Stimulated activated CD8-positive, alpha-beta memory T cell treated with anti-CD3 and anti-CD28 coated beads, Interleukin-15, amount 100 ng/mL, for 48 hours (primary cell): Measurements from ENCODE around the gene MEGF11.

Source experiments
- DNase-seq, 2 donors: peaks; one replicate each; pipeline ENCODE4 v3.0.0-alpha.2; 2020; ENCODE audit warnings: low read depth in 2 of 2

MEGF11 gene

GRCh38 chr15:66219339-66219738 lies 34.2 kb downstream of the MEGF11 start:
- no peak for DNase-seq

- DNase-seq = no peak
Observed at GRCh38 chr15:66216806-66217205, 36.7 kb downstream of the MEGF11 start.

GRCh38 chr15:66215811-66216210 lies 37.7 kb downstream of the MEGF11 start:
- DNase-seq = no peak

- no peak for DNase-seq
Observed at GRCh38 chr15:66214246-66214645, 39.3 kb downstream of the MEGF11 start.

- no peak for DNase-seq
Observed at GRCh38 chr15:66212563-66212921, 41.0 kb downstream of the MEGF11 start.

- no peak for DNase-seq
Observed at GRCh38 chr15:66211670-66212562, 41.6 kb downstream of the MEGF11 start.

GRCh38 chr15:66210684-66211083 lies 42.9 kb downstream of the MEGF11 start:
- no peak for DNase-seq

- DNase-seq = no peak
Observed at GRCh38 chr15:66198757-66199156, 54.8 kb downstream of the MEGF11 start.

- DNase-seq = no peak
Observed at GRCh38 chr15:66196602-66197001, 56.9 kb downstream of the MEGF11 start.

- no peak for DNase-seq
Observed at GRCh38 chr15:66195621-66196230, 57.8 kb downstream of the MEGF11 start.

- DNase-seq = no peak
Observed at GRCh38 chr15:66193066-66193465, 60.5 kb downstream of the MEGF11 start.

- DNase-seq = no peak
Observed at GRCh38 chr15:66190746-66191145, 62.8 kb downstream of the MEGF11 start.

- DNase-seq = no peak
Observed at GRCh38 chr15:66189291-66189690, 64.3 kb downstream of the MEGF11 start.

- DNase-seq = no peak
Observed at GRCh38 chr15:66188464-66188863, 65.1 kb downstream of the MEGF11 start.

- DNase-seq = no peak
Observed at GRCh38 chr15:66187271-66187670, 66.3 kb downstream of the MEGF11 start.

- no peak for DNase-seq
Observed at GRCh38 chr15:66186049-66186825, 67.3 kb downstream of the MEGF11 start.

- DNase-seq = no peak
Observed at GRCh38 chr15:66184936-66185790, 68.4 kb downstream of the MEGF11 start.

GRCh38 chr15:66184492-66184891 lies 69.1 kb downstream of the MEGF11 start:
- no peak for DNase-seq

GRCh38 chr15:66180531-66181097 lies 72.9 kb downstream of the MEGF11 start:
- DNase-seq = no peak

- no peak for DNase-seq
Observed at GRCh38 chr15:66178531-66178910, 75.0 kb downstream of the MEGF11 start.

- no peak for DNase-seq
Observed at GRCh38 chr15:66172324-66172980, 81.1 kb downstream of the MEGF11 start.
